H54 (cell line): ENCODE data around the gene CAMTA1.

Source experiments
- DNase-seq: peaks from one replicate; pipeline ENCODE4 v3.0.0; 2011; ENCODE audit warnings: low spot score, mixed read lengths; ENCODE audit not compliant: insufficient read length
- FAIRE-seq: peaks from 3 replicates; lab custom pipeline; 2011; peaks lifted over from hg19 to GRCh38; lab: Jason Lieb, UNC
- POLR2A ChIP-seq: IDR thresholded peaks from 2 replicates; pipeline ENCODE4 v1.6.1; 2011; ENCODE audit warnings: low read depth, mild to moderate bottlenecking, low read length

CAMTA1 gene

DNA sequence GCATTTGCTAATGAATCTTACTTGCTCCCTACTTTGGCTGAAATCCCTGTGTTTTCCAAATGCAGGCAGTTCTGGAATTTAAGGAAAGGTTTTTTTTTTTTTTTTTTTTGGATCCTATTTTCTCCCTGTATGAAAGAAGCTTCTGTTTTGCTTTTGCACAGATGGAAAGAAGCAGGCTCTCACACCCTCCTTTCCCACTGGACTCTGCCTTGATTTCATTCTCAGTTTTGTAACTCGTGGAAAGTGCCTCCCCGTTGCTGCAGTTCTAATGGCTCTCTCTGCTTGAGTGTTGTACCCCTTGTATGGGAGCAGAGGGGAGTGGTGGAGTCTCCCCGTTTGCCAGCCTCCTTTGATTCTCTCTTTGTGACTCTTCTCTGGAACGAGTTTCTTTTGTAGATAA is 291.9 kb downstream of the CAMTA1 start:
- FAIRE-seq (no peak), DNase-seq (no peak)
- no peak for TF ChIP-seq POLR2A

DNA sequence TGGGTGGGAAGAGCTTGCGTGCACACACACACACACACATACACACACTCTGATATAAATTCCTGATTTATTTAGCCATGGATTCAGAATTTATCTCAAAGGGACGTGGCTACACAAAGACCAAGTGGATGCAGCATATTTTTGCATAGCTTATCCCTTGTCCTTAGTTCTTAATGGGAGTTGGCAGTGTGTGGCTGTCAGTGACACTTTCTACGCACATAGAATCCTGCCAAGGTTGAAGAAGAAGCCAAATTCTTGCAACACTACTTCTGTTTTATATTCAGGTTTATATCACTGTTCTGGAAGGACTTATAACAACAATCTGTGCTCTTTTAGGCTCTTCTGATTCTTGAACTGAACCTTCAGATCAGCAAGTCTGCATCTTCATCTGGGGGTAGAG is 292.7 kb downstream of the CAMTA1 start:
- FAIRE-seq, result no peak
- DNase-seq, result no peak
- TF ChIP-seq POLR2A, result no peak

DNA sequence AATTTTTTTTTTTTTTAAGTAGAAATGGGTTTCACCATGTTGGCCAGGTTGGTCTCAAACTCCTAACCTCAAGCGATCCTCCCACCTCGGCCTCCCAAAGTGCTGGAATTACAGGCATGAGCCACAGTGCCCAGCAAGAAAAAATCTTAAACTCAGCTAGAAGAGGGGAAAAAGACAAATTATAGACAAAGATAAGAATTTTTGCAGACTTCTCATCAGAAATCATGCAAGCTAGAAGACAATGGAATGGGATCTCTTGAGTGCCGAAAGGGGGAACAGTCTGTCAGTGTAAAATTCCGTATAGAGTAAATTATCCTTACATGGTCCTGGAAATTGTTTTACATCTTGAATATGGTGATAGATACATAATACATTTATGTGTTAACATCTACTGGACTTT is 294.4 kb downstream of the CAMTA1 start:
- FAIRE-seq, result no peak
- no peak for TF ChIP-seq POLR2A

DNA sequence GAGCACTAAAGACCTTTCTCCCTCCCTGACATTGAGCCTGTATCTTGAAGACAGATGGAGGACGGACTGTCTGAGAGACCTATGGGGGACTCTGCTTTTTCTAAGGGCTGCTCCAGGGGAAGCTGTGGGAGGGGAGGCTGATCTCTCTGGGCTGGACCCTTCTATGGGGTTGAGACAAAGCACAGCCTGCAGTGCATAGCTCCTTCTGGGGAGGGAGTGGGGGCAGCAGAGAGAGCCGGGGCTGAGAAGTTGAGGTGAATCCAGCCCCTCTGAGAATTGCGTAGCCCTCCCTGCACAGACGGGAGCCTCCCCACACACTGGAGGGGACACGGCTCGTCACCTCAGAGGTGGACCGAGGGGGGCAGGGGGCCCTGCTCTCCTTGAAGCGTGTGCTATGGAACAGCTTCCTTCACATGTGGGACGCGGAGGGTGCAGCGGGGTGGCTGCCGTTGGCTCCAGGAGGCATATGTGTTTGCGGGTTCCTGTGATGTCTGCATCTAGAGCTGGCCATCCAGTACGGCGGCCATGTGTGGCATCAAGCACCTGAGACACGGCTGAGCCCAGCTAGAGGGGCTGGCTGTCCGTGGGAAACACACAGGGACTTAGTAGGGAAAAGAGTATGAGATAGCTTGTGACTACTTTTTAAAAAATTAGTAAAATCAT is 299.1 kb downstream of the CAMTA1 start:
- FAIRE-seq, result no peak
- DNase-seq, result no peak
- no peak for TF ChIP-seq POLR2A

More for the DNA sequence above, 294.4 kb downstream of the CAMTA1 start:
- DNase-seq, result no peak

DNA sequence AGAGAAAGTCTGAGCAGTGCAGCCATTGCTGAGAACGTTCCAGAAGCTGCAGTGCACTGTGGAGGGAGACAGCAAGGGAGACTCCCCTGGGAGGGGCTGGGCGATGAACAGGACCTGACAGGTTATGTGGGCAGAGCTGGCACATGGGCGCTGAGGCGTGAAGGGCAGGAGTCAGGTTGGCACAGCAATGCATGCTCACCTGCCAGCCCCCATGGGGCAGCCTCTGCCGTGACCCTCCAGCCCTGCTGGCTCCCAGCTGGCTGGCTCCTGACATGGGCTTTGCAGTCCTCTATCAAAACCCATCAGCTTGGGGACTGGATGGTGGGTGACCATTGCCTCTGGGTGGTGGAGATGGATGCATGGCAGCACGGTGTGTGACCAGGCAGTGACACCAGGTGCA is 300.3 kb downstream of the CAMTA1 start:
- DNase-seq (no peak), FAIRE-seq (no peak)
- no peak for TF ChIP-seq POLR2A

DNA sequence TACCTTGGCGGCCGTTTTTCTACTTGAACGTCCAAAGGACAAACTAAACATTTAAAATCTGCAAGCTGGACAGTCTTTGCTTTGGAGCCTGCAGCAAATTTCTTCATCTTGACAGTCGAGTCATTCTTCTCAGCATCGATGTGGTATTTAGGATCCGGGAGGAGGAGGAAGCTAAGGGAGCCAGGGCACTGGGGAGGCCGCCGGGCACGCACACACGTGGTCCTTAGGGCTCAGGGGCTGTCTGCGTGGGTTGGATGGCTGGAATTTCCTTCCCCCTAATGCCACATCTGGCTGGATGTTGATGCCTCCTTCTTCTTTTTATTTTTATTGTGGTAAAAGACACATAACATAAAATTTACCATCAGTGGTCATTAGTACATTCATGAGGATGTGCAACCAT is 300.9 kb downstream of the CAMTA1 start:
- no peak for TF ChIP-seq POLR2A
- no peak for FAIRE-seq
- no peak for DNase-seq

DNA sequence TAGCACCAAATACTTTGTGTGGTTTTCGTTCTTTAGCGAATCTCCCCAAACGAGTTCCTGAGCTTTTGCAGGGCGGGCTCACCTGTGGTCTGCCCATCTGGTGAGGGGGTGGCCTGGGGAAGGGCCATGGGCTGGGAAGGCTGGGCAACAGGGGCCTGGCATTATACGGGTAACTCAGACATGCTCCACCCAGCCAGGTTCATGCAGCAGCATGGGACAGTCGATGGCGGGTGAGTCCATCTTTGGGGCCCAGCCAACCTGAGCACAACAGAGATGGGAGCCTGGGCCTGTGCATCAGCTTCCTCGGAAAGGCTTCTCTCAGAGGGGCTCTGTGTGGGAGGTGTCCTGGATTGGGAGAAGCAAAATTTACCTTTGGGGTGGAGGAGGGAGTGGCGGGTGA is 302.6 kb downstream of the CAMTA1 start:
- DNase-seq (no peak), FAIRE-seq (no peak)
- TF ChIP-seq POLR2A, result no peak

DNA sequence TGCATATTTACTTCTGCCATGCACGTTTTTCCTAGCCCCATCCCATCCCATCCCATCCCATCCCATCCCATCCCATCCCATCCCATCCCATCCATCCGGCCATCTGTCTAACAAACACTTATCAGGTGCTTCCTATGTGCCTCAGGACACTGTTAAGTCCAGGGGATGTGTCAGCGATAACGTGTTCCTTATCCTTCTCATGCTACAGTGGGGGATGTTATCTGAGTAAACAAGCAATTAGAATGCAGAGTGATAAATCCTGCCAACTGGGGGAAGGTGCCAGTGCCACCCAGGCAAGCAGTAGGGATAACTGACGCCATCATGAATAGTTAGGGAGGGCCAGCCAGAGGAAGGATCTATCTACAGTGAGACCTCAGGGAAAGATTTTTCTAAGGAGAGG is 304.2 kb downstream of the CAMTA1 start:
- no peak for FAIRE-seq
- TF ChIP-seq POLR2A, result no peak
- DNase-seq, result no peak

DNA sequence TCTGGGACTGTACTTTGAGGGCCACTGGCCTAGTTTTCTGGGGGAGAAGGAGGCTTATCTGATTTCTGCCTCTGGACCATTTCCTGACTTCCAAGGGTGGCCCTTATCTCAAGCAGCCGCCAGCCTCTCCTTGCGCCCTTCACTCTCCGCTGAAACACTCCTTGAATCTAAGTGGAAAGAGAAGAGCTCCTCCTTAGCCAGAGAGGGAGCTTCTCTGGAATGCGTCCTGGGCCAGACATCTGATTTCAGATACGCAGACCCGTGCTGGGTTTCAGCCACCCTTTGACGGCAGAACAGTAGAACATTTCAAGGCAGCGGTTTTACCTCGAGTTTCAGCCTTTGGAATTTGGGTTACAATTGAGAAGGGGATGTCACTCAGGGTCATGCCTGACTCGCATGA is 308.0 kb downstream of the CAMTA1 start:
- FAIRE-seq (no peak), DNase-seq (no peak)
- TF ChIP-seq POLR2A, result no peak

DNA sequence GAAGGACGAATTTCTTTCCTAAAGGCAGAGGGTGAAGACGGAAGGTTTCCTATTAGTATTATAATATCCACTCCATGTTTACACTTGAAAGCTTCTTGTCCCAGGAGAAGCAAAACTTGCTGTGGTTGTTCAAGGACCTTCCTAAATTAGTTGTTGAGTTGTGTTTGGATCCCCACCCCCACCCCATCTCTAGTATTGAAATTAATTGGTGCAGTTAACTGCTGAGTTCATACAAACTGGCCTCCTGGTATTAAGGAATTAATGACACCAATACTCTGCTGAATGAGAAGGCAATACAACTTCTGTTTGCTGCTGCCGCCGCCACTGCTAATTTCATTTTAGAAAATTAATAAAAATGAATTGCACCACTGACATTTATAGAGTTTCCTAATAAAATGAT is 308.8 kb downstream of the CAMTA1 start:
- FAIRE-seq, result no peak
- TF ChIP-seq POLR2A, result no peak
- no peak for DNase-seq

DNA sequence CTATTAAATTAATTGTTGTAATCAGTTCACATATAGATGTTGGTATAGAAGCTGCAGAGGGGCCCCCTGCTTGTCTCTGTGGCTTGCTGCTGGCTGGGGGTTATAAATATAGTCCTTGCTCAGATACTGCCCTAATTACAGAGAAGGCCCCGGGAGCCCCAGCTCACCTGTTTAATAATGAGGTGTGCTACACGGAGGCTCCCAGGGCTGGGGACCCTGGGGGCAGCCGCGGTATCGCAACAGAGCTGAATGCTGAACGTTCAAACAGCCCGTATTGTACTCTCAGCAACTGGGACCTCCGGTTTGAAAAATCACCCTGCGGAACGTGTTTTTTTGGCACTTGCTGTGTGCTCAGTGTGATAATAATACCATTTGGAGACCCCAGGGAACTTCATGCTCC is 309.3 kb downstream of the CAMTA1 start:
- no peak for TF ChIP-seq POLR2A
- DNase-seq (no peak), FAIRE-seq (no peak)

DNA sequence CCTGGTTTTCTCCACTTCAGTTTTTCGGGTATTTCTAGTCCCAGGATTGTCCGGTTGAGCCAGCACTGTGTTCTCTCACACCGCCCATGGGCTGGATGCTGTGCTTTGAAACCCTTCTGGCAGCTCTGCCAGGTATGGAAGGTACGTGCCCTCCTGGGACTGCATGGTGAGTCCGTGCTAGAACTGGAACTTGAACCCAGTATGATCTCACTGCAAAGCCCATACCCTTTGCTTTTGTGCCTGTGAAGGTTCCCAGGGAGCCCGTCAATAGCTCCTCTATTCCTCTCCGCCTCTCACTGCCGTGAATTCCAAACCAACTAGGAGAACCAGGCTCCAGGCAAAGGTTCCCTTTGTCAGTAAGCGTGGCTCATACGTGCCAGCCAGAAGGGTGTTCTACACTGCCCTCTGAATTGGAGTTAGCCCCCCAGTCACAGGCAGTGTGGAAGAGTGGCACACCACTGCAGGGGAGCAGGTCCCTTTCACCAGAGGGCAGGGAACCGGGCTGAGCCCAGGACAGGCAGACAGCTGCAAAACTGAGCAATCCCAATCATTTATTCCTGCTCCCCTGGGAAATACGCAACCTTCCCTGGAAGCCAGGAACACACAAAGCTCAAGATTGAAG is 310.2 kb downstream of the CAMTA1 start:
- no peak for DNase-seq
- FAIRE-seq, result no peak
- TF ChIP-seq POLR2A, result no peak

DNA sequence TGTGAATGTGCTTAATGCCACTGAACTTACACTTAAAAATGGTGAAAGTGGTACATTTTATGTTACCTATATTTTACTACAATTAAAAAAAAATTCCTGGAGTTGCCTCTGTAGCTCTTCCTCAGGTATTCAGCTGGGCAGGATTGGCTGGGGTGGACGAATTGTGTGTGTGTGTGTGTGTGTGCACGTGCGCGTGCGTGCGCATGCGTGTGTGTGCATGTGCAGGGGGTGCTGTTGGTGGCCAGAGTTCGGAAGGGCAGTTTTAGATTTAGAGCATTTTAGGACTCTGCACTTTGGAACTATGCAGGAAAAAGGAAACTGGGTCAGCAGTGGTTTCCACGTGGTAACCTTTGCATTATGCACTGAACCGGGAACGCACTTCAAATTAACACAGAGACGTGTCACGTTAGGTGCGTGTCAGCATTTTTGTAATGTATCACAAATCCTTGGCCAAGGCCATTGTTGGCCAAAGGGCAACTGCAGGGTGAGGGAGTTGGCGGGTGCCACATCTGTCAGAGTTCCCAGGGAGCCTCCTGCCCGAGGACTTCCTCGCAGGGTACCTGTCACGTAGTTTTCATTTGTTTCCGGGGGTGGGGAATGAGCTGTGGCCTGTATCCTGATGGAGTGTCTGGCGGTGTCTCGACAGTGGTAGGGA is 312.8 kb downstream of the CAMTA1 start:
- no peak for FAIRE-seq
- TF ChIP-seq POLR2A, result no peak
- no peak for DNase-seq

DNA sequence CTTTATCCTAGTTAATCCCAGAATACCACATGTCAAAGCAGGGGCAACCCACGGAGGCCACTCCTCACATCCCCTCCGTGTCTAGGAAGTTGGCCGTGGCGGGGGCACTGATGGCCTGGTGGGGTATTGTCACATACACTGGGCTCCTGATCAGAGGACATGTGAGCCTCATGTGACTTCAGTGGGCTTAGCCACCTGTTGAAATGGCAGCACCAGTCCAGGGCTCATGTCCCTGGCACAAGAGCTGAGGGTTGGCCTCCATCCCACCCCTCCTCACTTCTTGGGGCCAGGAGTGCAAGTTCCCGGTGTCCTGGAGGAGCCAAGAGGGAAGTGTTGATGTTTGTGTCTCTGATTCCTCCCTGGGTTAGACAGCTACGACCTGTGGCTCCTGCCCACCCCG is 313.4 kb downstream of the CAMTA1 start:
- no peak for FAIRE-seq
- no peak for TF ChIP-seq POLR2A
- DNase-seq, result no peak

DNA sequence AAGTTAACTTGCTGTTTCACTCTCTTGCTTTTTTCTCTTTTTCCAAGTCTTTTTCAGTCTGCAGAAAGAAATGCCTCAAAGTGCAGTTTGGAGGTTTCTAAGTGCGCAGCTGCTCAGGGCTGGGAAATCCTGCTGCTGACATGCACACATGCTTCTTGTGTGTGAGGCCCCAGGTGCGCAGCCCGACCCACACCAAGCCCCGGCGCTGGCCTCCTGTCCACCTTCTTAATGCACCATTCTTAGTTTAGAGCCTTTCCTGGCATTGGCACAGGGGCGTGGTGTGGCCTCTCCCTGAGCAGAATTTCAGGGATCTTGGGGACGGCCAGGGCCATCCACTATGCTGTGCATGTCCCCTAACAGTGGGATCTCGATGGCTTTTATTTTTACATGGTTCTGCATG is 315.2 kb downstream of the CAMTA1 start:
- no peak for FAIRE-seq
- no peak for TF ChIP-seq POLR2A
- DNase-seq, result no peak

DNA sequence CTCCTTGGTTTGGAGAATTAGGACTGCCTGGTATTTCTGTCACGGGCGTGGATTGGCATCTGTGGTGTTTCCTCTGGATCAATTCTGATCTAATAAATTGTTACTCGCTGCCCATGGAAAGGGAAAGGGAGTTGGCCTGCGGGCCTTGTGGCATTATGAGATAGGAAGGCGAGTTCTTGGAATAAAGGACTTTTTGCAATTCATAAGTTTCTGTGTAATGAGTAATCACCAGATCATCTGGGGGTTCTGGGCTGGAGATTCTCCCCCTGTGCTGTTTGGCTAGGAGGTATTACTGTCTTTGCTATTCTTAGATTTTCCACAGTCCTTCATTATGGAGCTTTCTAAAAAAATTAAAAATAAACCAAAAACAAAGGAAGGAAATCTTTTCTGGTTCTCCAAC is 315.9 kb downstream of the CAMTA1 start:
- DNase-seq (no peak), FAIRE-seq (no peak)
- no peak for TF ChIP-seq POLR2A
